GM18909 (cell line): ENCODE results near the gene BTNL8.
A peak's percentile ranks its signal among the peaks of the same experiment; 100 is the strongest.

Source experiments
- ATAC-seq: cut with Tn5 transposase; IDR thresholded peaks from one replicate; pipeline ENCODE4 v1.9.1; 2021; ENCODE audit warnings: mild to moderate bottlenecking; ENCODE audit not compliant: unreplicated experiment, poor library complexity

Gene BTNL8

GRCh38 chr5:180898621-180899246 lies at the start of gene BTNL8:
Gene BTNL8, plus strand, starts transcription at chr5:180899159. Its CDS starts 152 bp downstream, at chr5:180899311.
- no peak for ATAC-seq

GRCh38 chr5:180849827-180850226 lies 49.1 kb upstream of the BTNL8 start:
- ATAC-seq, result no peak

- no peak for ATAC-seq
Observed at GRCh38 chr5:180850434-180851078, 48.4 kb upstream of the BTNL8 start.

- no peak for ATAC-seq
Observed at GRCh38 chr5:180852495-180852894, 46.5 kb upstream of the BTNL8 start.

GRCh38 chr5:180853121-180853847 lies 45.7 kb upstream of the BTNL8 start:
- no peak for ATAC-seq

- no peak for ATAC-seq
Observed at GRCh38 chr5:180853848-180854176, 45.1 kb upstream of the BTNL8 start.

GRCh38 chr5:180858586-180858985 lies 40.4 kb upstream of the BTNL8 start:
- no peak for ATAC-seq

GRCh38 chr5:180860273-180860886 lies 38.6 kb upstream of the BTNL8 start:
- peak; percentile 44 for ATAC-seq

GRCh38 chr5:180860887-180861822 lies 37.8 kb upstream of the BTNL8 start, which contains the start of gene ZFP62:
Gene ZFP62, minus strand, starts transcription at chr5:180861276. Its CDS starts 57 bp downstream, at chr5:180861219.
- peak; percentile 88 for ATAC-seq

GRCh38 chr5:180862645-180863044 lies 36.3 kb upstream of the BTNL8 start:
- ATAC-seq, result no peak

- no peak for ATAC-seq
Observed at GRCh38 chr5:180865981-180866695, 32.8 kb upstream of the BTNL8 start.

GRCh38 chr5:180866985-180867384 lies 32.0 kb upstream of the BTNL8 start:
- ATAC-seq, result no peak

GRCh38 chr5:180868960-180869359 lies 30.0 kb upstream of the BTNL8 start:
- no peak for ATAC-seq

- no peak for ATAC-seq
Observed at GRCh38 chr5:180869587-180869986, 29.4 kb upstream of the BTNL8 start.

- ATAC-seq, result no peak
Observed at GRCh38 chr5:180870276-180871068, 28.5 kb upstream of the BTNL8 start.

- ATAC-seq, result no peak
Observed at GRCh38 chr5:180872419-180872818, 26.5 kb upstream of the BTNL8 start.

GRCh38 chr5:180873615-180874520 lies 25.1 kb upstream of the BTNL8 start:
- no peak for ATAC-seq
